ENCODE results near the gene PCSK6.

Gene PCSK6

DNA sequence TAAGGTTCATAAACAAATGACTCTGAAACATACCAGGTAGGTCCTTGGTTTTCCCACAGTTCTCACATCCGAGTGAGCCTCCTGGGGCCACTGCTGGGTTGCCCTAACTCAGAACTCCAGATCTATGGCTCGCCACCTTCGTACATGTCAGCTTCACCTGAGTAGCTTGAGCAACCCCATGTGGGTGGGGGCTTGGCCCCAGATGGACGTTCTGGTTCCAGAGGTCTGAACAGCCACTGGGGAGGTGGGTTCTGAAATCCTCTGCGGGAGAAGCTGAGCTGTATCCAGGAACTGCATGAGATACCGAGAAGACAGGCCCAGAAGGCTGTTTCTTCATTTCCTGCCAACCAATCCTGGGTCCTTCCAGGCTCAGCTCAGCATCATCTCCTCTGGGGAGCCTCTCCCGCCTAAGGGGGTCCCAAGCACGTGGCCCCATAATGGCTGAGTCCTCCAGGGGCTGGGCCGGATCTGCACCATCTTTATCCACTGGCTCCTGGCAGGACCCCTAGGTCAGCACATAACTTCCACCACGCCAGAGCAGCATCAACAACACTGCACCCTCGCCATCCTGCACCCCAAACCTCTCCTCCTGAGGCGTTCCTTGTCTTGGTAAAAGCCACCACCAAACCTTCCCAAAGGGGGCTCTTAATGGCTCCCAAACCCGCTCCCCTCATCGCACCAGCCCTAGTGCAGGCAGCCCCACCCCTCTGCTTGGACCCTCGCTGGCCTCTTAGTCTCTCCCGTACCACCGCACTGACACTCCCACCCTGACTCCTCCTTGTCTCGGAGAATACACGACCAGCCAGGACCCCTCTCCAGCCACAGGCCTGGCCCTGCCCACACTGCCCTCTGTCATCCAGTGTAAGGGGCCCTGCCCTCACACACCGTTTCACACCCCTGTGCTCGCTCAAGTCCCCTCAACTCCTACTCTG is 39.8 kb downstream of the PCSK6 start:
- TF ChIP-seq, protein P1, sequence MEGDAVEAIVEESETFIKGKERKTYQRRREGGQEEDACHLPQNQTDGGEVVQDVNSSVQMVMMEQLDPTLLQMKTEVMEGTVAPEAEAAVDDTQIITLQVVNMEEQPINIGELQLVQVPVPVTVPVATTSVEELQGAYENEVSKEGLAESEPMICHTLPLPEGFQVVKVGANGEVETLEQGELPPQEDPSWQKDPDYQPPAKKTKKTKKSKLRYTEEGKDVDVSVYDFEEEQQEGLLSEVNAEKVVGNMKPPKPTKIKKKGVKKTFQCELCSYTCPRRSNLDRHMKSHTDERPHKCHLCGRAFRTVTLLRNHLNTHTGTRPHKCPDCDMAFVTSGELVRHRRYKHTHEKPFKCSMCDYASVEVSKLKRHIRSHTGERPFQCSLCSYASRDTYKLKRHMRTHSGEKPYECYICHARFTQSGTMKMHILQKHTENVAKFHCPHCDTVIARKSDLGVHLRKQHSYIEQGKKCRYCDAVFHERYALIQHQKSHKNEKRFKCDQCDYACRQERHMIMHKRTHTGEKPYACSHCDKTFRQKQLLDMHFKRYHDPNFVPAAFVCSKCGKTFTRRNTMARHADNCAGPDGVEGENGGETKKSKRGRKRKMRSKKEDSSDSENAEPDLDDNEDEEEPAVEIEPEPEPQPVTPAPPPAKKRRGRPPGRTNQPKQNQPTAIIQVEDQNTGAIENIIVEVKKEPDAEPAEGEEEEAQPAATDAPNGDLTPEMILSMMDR (IDR thresholded peaks at IDR 0.05; ENCODE audit: extremely low read depth, insufficient read depth, missing control alignments): no peak
- in situ Hi-C loops (cut with MboI; ENCODE audit: low pct_unique_long_range_greater_than_20kb, low sequenced_read_pairs, unreplicated experiment): no loop called here
- no peak for DNase-seq (ENCODE audit: low spot score)

DNA sequence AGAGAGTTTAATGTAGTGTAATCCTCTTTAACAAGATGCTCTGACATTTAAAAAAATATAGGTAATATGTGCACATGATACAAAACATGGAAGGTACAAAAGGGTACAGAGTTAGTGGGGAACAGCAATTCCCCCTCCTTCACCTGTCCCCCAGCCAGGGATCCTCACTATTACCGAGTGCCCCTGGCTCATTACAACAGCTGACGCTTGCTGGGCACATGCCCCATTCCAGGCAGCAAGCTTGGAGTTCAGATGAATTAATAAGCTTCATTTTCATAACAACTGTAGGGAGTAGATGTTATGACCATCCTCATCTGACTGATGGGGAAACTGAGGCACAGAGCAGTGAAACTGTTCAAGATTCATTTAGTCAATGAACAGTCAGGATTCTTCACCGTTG is 41.2 kb downstream of the PCSK6 start:
- DNase-seq (ENCODE audit: low spot score): no peak
- in situ Hi-C loops (cut with MboI; ENCODE audit: low pct_unique_long_range_greater_than_20kb, low sequenced_read_pairs, unreplicated experiment): no loop called here
- TF ChIP-seq, protein P1 (IDR thresholded peaks at IDR 0.05; ENCODE audit: extremely low read depth, insufficient read depth, missing control alignments): no peak

DNA sequence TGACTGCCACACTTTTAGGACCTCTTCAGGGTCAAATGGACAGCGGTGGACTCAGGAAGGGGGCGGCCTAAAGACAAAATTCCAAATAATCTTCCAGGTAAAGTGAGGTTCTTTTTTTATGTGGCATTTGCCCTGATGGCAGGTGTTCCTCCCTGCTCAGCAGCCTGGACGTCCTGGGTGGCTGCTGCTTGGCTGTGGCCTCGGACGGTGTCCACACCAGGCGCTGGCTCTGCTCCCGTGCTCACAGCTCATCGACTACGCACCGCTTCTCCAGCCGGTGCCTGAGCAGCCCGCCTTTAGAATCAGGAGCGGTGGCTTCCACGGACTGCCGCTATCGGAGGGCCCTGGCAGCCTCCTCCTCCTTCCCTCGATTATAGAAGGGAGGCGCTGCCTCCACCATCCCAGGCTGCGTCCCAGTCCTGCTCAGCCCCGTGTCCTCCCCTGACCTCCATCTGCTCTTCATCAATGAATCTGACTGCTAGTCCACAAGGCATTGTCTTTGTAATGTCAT is 41.9 kb downstream of the PCSK6 start:
- no peak for DNase-seq (ENCODE audit: low spot score)
- in situ Hi-C loops (cut with MboI; ENCODE audit: low pct_unique_long_range_greater_than_20kb, low sequenced_read_pairs, unreplicated experiment): no loop called here
- TF ChIP-seq, protein P1 (IDR thresholded peaks at IDR 0.05; ENCODE audit: extremely low read depth, insufficient read depth, missing control alignments): no peak

DNA sequence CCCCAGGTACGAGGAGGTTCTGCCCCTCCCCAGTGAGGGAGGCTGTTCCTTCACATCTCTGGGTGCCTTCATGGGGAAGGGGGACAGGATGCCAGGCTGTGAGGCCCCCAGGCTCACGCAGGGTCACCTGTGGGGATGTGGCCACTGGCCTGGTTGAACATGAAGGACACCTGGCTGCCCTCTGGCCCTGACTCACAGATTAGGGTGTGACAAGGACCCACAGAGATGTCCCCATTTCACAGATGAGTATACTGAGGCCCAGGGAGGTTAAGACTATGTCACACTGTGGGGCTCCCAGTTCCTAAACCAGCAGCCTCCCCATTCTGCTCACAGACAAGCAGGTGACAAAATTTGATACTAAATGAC is 42.4 kb downstream of the PCSK6 start:
- TF ChIP-seq, protein P1 (IDR thresholded peaks at IDR 0.05; ENCODE audit: extremely low read depth, insufficient read depth, missing control alignments): no peak
- in situ Hi-C loops (cut with MboI; ENCODE audit: low pct_unique_long_range_greater_than_20kb, low sequenced_read_pairs, unreplicated experiment): no loop called here
- DNase-seq (ENCODE audit: low spot score): no peak

DNA sequence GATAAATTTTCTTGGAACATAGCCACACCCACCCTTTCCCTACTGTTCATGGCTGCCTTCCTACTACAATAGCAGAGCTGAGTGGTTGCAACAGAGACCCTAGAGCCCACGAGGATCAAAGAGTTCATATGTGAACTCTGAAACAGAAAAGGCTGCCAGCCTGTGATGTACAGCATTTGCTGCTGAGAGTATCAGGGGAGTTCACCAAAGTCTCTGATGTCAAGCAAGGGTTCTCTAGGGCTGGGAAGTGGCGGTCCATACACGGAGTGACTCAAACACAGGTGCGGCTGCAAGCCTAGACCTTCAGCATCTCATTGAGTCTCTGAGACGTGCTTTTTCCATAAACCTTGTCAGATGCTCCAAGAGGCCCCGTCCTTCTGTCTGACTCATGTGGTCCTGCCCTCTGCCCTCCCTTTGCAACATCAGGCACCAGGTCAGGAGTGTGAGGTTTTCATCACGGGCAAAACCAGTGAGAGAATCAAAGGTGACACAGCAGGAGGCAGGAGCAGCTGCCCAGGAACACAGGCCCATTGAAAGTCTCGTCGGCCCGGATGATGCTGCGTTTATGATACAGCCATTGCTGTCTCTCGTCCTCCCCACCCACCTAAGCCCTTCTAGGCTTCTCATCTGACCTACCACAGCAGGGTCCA is 42.9 kb downstream of the PCSK6 start:
- in situ Hi-C loops (cut with MboI; ENCODE audit: low pct_unique_long_range_greater_than_20kb, low sequenced_read_pairs, unreplicated experiment): no loop called here
- no peak for DNase-seq (ENCODE audit: low spot score)
- TF ChIP-seq, protein P1 (IDR thresholded peaks at IDR 0.05; ENCODE audit: extremely low read depth, insufficient read depth, missing control alignments): no peak

DNA sequence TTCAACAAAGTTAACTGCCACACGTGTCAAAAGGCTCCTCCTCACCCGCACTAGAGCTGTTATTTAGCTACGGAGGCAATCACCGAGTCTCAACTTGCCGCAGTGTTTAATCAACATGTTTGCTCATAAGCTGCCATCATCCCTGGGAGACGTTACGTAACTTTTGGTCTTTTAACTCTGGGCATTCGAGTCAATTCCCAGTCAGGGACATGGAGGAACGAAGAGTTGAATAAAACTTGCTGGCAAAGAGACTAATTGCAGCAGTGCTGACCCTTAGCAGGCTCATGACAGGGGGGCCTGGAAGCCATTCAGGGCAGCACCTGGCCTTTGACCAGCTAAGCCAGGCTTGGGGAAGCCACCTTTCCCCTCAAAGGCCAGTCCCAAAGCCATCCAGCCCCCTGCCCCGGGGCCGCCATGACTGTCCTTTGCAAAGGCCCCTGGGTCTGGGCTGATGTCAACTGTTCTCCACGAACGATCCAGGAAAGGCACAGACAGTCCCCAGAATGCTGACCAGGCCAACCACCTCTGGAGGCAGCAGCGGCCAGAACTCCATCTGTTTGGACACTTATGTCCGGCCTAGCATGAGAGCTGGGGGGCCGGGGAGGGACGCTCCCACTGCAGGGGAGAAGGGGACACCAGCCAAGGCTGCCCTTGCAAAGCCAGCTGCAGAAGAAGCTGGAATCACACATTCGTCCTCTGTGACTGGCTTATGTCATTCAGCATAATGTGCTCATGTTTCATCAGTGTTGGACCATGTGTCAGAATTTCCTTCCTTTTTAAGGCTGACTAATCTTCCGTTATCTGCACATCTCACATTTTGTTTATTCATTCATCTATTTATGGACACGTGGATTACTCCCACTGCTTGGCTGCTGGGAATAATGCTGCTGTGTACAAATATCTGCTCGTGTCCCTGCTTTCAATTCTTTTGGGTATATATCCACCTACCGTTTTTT is 43.7 kb downstream of the PCSK6 start:
- in situ Hi-C loops (cut with MboI; ENCODE audit: low pct_unique_long_range_greater_than_20kb, low sequenced_read_pairs, unreplicated experiment): no loop called here
- TF ChIP-seq, protein P1 (IDR thresholded peaks at IDR 0.05; ENCODE audit: extremely low read depth, insufficient read depth, missing control alignments): no peak
- DNase-seq (ENCODE audit: low spot score): no peak

All from GM13977 (cell line).